Esophagus muscularis mucosa (tissue), 3 donors: Measurements from ENCODE around the gene BDKRB2.

Experiments used
- CTCF ChIP-seq, 3 experiments: fragments of 200-600 bp in 2 of 3; fragments of 450-650 bp in 1 of 3; sonication (generic) in 2 of 3; IDR thresholded peaks; one replicate each; pipeline ENCODE4 v1.5.1; 2017 to 2019; ENCODE audit warnings: antibody characterized with exemption in 3 of 3, mild to moderate bottlenecking in 2 of 3, moderate library complexity in 1 of 3
- POLR2A ChIP-seq: fragments of 450-650 bp; IDR thresholded peaks from one replicate; pipeline ENCODE4 v1.6.1; 2017; ENCODE audit warnings: antibody characterized with exemption, moderate library complexity, mild to moderate bottlenecking, low read depth
- POLR2AphosphoS5 ChIP-seq, 2 donors: sonication (generic); formaldehyde crosslinking; IDR thresholded peaks; one replicate each; pipeline ENCODE4 v1.6.1; 2017; ENCODE audit warnings: antibody characterized with exemption in 2 of 2

GRCh38 chr14:96231526-96232130, 27.0 kb downstream of the BDKRB2 start:
- TF ChIP-seq CTCF (IDR thresholded peaks at IDR 0.05) (no peak), POLR2AphosphoS5 (IDR thresholded peaks at IDR 0.05) (no peak), POLR2A (no peak)
